Measurements from ENCODE around the gene TMPO. TPM values are rescaled to one million over a fixed set of nuclear protein-coding genes. Genes with fewer than 3 reads are reported as not detected.

TMPO gene
- total and polyA plus RNA-seq, 4 donors = 10.9 to 175 (median 43.9) TPM

DNA sequence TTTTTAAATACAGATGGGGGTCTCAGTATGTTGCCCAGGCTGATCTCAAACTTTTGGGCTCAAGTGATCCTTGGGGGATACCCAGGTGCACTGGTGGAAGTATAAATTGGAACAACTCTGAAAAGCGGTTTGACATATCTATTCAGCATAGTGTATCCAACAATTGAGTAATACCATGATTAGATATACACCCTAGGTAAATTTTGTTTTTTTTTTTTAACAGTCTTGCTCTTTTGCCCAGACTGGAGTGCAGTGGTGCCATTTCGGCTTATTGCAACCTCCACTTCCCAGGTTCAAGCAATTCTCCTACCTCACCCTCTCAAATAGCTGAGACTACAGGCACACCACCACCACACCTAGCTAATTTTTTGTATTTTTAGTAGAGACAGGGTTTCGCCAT lies 46.5 kb downstream of the TMPO start:
- 72% methylated on average over 3 of the region's 3 CpGs for WGBS
- TF ChIP-seq JUND (IDR thresholded peaks at IDR 0.05) (no peak), SP1 (IDR thresholded peaks at IDR 0.05) (no peak), RAD21 (IDR thresholded peaks at IDR 0.05) (no peak), HNF4G (IDR thresholded peaks at IDR 0.05) (no peak), FOXA2 (IDR thresholded peaks at IDR 0.05) (no peak), NR2F2 (IDR thresholded peaks at IDR 0.05) (no peak), EGR1 (IDR thresholded peaks at IDR 0.05; ENCODE audit: low read depth in 2 of 2) (no peak), GABPA (IDR thresholded peaks at IDR 0.05 in 1 of 2, conservative IDR thresholded peaks at IDR 0.05 in 1 of 2) (no peak), TAF1 (conservative IDR thresholded peaks at IDR 0.05) (no peak), RXRA (IDR thresholded peaks at IDR 0.05) (no peak), FOXA1 (IDR thresholded peaks at IDR 0.05) (no peak), ZBTB33 (IDR thresholded peaks at IDR 0.05) (no peak), YY1 (IDR thresholded peaks at IDR 0.05) (no peak), HNF4A (conservative IDR thresholded peaks at IDR 0.05) (no peak)
- TF ChIP-seq, protein P1, sequence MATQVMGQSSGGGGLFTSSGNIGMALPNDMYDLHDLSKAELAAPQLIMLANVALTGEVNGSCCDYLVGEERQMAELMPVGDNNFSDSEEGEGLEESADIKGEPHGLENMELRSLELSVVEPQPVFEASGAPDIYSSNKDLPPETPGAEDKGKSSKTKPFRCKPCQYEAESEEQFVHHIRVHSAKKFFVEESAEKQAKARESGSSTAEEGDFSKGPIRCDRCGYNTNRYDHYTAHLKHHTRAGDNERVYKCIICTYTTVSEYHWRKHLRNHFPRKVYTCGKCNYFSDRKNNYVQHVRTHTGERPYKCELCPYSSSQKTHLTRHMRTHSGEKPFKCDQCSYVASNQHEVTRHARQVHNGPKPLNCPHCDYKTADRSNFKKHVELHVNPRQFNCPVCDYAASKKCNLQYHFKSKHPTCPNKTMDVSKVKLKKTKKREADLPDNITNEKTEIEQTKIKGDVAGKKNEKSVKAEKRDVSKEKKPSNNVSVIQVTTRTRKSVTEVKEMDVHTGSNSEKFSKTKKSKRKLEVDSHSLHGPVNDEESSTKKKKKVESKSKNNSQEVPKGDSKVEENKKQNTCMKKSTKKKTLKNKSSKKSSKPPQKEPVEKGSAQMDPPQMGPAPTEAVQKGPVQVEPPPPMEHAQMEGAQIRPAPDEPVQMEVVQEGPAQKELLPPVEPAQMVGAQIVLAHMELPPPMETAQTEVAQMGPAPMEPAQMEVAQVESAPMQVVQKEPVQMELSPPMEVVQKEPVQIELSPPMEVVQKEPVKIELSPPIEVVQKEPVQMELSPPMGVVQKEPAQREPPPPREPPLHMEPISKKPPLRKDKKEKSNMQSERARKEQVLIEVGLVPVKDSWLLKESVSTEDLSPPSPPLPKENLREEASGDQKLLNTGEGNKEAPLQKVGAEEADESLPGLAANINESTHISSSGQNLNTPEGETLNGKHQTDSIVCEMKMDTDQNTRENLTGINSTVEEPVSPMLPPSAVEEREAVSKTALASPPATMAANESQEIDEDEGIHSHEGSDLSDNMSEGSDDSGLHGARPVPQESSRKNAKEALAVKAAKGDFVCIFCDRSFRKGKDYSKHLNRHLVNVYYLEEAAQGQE (IDR thresholded peaks at IDR 0.05) = no peak
- TF ChIP-seq, protein P2, sequence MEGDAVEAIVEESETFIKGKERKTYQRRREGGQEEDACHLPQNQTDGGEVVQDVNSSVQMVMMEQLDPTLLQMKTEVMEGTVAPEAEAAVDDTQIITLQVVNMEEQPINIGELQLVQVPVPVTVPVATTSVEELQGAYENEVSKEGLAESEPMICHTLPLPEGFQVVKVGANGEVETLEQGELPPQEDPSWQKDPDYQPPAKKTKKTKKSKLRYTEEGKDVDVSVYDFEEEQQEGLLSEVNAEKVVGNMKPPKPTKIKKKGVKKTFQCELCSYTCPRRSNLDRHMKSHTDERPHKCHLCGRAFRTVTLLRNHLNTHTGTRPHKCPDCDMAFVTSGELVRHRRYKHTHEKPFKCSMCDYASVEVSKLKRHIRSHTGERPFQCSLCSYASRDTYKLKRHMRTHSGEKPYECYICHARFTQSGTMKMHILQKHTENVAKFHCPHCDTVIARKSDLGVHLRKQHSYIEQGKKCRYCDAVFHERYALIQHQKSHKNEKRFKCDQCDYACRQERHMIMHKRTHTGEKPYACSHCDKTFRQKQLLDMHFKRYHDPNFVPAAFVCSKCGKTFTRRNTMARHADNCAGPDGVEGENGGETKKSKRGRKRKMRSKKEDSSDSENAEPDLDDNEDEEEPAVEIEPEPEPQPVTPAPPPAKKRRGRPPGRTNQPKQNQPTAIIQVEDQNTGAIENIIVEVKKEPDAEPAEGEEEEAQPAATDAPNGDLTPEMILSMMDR (IDR thresholded peaks at IDR 0.05; ENCODE audit: low read depth, low read length, missing input control) = no peak
- TF ChIP-seq, protein P3, sequence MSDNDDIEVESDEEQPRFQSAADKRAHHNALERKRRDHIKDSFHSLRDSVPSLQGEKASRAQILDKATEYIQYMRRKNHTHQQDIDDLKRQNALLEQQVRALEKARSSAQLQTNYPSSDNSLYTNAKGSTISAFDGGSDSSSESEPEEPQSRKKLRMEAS (IDR thresholded peaks at IDR 0.05) = no peak
- TF ChIP-seq, protein P4, sequence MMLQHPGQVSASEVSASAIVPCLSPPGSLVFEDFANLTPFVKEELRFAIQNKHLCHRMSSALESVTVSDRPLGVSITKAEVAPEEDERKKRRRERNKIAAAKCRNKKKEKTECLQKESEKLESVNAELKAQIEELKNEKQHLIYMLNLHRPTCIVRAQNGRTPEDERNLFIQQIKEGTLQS (IDR thresholded peaks at IDR 0.05) = no peak
- Histone ChIP-seq H3K9me3 (ENCODE audit: control insufficient read depth in 4 of 4, low read length in 3 of 4) (no peaks in the 10 kb centered on the region), H3K9ac (ENCODE audit: low read depth in 1 of 2, low read length in 2 of 2) (no peak overlapping the region), H3K27me3 (ENCODE audit: control insufficient read depth in 4 of 4, insufficient read depth in 4 of 4, low read length in 3 of 4) (no peaks in the 10 kb centered on the region), H3K27ac (ENCODE audit: low read depth in 1 of 2, low read length in 2 of 2) (no peak overlapping the region), H3K4me3 (ENCODE audit: low read depth in 1 of 3, low read length in 3 of 3) (no peak overlapping the region), H3K4me1 (ENCODE audit: control insufficient read depth in 4 of 4, insufficient read depth in 4 of 4, low read length in 3 of 4) (no peaks in the 10 kb centered on the region), H3K36me3 (ENCODE audit: control insufficient read depth in 4 of 4, insufficient read depth in 3 of 4, low read depth in 1 of 4, low read length in 3 of 4) (no peaks in the 10 kb centered on the region)
- DNase-seq (ENCODE audit: low spot score) = no peak
